ENCODE data around the gene TIMM44.
"Not testable (repeated sequence)": the region's sequence is repeated elsewhere in the genome, so short reads cannot be mapped to it uniquely, and the experiment has no call there.

TIMM44 gene

DNA sequence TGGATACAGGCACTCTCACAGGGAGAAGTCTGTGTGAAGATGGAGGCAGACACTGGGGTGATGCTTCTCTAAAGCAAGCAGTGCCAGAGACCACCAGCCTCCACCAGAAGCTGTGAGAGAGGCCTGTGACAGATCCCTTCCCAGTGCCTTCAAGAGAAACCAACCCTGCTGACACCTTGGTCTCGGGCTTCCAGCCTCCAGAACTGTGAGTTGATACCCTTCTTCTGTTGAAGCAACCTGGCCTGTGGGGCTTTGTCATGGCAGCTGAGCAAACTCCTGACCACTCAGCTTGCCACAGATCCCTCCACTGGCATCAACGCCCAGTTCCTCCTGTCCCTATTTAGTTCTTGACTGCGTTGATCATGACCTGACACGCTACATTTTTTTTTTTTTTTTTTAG is 33.0 kb upstream of the TIMM44 start:
- no peak for DNase-seq (ENCODE audit: low read depth in 2 of 2)

DNA sequence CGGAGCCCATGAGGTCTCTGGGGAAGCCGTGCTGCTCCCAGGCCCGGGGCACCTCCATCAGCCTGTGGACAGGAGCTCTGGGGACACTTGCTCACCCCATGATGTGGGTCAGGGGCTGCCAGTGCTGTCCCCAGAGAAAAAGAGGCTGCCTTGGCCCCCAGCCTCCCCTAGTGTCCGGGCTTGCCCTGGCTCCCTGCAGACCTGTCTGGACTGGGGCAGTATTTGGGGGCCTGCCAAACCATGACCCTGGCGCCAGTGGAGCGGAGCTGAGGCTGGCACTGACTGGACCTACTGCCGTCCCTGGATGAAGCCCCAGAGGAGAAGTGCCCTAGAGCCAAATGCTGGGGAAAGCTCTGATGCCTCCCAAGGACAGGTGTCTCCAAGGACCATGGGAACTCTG is 31.6 kb upstream of the TIMM44 start:
- DNase-seq (ENCODE audit: low read depth in 2 of 2): no peak

DNA sequence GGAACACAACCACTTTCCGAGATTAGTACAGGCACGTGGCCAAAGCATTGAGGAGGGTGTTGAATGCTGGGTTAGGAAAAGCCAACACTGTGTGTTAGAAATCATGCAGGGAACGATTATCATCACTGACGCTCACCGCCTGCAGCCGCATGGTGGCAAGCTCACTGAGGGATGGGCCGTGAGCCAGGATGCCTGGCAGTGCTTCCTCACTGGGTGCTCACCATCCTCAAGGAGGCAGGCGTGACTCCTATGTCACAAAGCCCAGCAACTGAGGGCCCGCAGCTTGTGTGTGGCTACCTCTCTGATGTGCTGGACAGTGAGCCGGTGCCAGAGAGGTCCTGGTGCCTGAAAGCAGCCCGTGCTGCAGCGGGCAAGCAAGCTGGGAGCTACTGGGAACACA is 30.4 kb upstream of the TIMM44 start:
- no peak for DNase-seq (ENCODE audit: low read depth in 2 of 2)

DNA sequence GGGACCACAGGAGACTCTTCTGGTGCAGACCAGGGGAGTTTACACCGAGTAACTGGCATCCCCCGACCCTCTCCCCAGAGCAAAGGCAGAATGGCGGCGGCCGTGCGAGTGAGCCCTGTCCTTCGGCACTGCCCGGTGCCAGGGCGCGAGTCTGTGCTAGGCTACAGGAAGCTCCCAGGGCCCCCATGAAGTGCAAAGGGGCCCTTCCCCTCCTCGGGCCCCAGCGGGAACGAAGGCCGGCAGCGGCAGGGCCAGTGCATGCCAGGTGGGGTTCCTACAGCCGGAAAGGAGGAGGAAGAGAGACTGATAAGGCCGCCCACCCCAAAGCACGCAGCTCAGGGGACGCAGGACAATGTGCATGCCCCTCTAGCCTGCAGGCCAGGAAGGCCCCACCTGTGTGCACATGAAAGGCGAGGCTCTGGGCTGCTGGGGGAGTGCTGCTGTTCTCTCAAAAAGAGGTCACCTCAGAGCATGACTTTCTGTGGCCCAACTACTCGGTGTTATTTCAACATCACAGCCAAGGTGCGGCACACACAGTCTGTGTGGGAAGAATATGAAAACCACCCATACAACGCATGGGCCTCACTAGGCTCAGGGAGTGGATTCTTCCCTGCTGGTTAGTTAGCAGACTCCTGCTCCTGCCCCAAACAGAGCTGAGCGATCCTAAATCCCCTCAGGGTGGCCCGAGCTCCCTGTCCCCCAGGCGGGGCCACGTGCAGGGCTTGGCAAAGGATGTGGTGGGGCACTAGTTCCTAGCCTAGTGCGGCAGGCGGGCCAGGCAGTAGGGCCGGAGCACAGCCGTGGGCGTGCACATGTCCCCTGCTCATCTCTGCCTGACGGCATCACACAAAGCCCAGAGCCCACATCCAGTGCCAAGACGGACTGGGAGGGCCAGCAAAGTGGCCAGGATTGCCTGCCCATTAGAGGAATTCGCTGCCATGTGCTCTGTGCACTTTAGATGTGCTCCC is 28.4 kb upstream of the TIMM44 start:
- DNase-seq (ENCODE audit: low read depth in 2 of 2): no peak

DNA sequence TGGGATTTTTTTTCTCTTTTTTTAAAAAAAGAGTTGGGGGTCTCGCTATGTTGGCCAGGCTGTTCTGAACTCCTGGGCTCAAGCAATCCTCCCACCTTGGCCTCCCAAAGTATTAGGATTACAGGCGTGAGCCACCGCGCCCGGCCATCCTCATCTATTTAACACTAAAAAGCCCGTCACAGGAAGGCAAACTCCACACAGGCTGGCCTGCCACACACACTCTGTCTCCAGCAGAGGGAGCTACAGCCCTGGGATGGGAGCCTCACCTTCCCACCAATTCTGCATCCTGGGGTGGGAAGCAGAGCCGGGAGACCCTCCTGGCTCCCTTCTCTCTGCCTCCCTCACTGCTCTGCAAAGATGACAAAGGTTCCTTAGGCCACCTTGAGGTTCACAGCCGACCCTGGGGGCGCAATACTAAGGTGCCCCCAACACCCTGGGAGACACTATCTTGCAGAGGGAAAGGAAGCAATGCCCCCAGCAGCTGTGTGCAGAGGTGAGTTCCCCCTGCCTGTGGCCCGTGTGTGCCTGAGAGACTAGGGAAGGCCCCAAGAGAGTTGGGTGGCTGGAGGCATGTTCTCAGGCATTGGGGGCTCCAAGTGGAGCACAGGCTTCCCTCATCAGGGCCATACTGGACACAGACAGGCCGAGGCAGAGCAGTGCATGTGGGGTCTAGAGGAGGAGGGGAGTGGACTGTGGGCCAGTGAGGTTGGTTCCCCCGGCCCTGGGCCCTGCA is 27.4 kb upstream of the TIMM44 start:
- DNase-seq (ENCODE audit: low read depth in 2 of 2): no peak

DNA sequence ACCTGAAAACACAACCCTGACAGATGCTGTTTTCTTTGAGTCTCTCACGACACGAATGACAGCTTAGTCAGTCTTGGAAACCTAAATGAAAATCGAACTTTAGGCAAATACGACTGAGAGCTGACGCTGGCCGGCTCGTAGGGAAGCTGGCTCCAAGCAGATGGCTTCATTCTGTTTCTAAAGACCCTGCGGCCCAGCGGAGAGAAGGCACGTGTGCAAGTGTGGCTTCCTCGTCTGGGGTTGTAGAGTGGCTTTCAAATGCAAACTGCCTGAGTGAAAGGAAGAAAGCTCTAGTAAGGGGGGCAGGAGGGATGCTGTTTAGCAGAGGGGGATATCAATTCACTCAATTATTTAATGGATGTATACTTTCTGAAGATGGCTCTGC is 26.1 kb upstream of the TIMM44 start:
- DNase-seq (ENCODE audit: low read depth in 2 of 2): no peak

DNA sequence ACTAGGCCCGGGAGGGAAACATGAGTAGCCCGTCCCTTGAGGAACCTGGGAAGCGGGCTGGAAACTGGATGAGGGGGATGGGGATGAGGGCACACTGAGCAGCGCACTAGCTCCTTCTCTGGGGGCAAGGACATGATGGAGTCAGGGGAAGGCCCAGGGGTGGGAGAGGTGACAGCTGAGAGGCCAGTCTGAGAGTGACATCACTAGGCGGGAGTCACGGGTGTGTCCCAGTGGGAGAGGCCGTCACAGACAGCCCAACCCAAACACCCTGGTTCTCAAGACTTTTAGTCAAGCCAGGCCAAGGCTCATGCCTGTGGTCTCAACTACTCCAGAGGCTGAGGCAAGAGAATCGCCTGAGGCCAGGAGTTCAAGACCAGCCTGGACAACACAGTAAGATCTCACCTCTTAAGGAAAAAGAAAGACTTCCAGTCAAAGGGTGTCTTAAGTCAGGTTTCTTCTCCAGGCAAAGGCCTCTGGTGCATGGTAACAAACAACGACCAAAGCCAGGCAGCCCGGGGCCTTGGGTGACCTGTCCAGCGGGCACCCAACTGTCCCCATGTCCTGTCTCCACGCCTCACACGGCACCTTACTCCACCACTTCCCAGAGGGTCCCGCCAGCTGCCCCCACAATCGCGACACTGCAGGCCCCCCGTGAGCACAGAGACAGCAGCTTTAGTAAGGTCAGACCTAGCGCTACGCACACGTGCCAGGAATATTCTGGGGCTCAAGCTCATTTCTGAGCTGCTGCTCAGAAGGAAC is 25.5 kb upstream of the TIMM44 start:
- DNase-seq (ENCODE audit: low read depth in 2 of 2): no peak

DNA sequence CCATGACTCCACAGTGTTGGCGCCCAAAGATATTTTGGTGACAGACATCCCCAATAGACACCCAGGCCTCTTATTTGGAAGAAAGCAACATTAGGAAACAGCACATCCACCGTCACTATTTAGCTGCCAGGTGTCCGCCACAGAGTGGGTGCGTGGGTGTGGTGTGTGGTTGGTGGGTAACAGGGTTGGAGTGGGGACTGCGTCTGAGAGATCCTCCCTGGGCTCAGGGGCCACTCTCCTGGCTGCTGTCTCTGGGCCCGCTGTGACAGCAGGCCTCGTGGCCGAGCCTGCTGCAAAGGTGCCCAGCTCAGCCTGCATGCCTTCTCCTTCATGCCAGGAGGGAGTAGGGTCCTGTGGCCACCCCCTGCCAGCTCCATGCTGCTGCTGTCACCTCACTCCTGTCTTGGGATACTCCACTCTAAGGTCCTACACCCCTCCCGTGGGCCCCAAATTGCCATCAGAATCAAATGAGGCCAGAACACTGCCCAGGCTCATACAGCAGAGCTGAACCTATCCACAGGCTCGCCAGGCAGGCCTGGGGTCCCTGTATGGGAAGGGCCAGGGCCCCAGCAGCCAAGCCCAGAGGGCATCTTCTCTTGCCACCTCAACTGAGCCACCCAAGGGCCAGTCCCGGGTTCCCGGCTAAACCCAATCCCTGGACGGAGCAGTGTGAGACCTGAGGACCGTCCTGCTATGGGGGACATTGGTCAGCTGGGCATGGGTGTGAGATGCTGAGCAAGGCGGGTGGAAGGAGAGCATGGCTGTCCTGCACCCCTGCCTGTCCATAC is 24.7 kb upstream of the TIMM44 start:
- no peak for DNase-seq (ENCODE audit: low read depth in 2 of 2)

DNA sequence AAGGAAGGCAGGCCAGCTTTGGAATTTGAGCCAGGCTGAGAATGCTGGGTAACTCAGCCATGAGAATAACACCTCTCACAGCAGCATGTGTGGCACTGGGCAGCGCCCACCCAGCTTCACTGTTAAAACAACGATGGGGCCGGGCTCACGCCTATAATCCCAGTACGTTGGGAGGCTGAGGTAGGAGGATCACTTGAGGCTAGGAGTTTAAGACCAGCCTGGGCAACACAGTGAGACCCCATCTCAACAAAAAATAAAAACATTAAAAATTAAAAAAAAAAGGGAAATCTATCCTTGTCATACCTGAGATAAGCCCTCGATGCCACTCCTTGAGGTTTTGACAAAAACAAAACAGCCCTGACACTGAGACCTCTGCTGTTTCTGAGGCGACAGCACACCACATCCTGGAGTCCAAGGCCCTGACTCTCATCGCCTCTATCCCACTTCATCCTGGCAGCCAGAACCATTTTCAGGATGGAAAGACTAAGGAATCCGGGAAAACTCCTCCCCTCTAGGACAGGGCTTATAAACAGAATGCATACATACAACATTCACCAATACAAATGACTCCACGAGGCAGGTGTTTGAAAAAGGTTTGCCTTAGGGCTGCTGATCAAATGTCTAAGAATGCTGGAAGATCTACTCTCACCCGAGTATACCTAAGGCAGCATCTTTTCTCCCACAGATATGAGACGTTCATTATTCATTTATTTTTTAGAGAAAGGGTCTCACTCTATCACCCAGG is 22.6 kb upstream of the TIMM44 start:
- no peak for DNase-seq (ENCODE audit: low read depth in 2 of 2)

DNA sequence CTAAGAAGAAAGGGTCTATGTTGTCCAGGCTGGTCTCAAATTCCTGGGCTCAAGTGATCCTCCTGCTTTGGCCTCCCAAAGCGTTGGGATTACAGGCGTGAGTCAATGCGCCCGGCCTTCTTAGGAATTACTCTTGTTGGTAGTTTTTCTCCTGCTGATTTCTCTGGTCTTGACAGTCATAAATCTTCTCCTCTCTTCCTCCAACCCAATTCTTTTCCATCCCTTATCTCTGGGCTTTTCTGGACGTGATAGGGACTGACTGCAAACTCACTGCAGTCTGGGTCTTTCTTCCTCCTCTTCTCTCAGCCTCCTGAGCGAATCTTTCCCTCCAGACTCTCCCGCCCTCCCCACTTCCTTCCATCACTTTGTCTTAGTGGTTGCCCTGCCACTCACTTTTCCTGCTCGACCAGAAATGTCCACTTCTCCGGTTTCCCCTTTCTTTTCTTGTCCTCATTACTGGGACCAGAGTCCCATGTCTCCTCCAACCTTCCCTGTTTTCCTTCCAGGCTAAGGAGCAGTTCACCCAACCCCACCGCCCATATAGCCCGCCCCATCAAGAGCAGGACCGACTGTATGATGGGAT is 21.9 kb upstream of the TIMM44 start:
- no peak for DNase-seq (ENCODE audit: low read depth in 2 of 2)

DNA sequence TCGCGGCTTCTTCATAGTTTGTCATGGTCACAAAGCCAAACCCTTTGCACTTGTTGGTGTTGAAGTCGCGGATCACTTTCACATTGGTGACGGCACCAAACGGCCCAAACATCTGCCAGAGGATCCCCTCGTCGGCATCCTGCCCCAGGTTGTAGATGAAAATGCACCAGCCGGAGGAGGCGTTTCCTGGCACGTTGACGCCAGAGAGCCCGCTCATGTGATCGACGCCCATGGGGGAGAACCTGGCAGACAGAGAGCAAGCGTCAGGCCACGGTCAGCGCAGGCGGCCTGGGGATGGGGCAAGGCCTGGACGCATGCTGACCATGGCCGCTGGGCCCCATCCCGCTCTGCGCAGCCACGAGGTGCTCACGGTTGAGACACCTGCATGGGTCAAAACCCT is 20.1 kb upstream of the TIMM44 start:
- no peak for DNase-seq (ENCODE audit: low read depth in 2 of 2)

DNA sequence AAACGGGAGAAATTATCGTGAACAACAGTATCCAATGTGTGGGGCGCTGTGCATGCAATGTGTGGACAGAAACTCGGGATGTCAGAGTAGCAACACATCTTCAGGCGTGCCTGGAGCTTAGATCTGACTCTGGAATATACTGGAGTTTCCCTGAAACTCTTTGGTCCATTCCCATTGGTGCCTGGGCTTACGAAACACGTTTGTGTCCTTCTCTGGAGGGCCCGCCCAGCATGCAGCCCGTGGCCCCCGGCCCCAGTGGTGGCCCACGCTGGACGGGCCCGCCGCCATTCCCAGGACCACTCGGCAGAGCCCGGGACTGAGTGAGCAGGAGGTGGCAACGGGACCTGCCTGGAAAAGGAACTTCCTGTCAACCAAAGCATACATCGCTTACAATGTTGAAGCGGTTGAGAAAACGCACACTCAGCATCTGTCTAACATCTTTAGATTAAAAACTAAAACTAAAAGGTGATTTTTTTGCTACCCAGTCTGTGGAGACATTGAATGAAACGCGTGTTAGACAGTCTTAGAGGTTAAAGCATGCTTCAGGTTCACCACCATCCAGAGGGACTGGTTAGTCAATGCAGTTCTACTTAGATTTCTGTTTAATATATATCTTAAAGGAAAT is 19.3 kb upstream of the TIMM44 start:
- DNase-seq (ENCODE audit: low read depth in 2 of 2): no peak

DNA sequence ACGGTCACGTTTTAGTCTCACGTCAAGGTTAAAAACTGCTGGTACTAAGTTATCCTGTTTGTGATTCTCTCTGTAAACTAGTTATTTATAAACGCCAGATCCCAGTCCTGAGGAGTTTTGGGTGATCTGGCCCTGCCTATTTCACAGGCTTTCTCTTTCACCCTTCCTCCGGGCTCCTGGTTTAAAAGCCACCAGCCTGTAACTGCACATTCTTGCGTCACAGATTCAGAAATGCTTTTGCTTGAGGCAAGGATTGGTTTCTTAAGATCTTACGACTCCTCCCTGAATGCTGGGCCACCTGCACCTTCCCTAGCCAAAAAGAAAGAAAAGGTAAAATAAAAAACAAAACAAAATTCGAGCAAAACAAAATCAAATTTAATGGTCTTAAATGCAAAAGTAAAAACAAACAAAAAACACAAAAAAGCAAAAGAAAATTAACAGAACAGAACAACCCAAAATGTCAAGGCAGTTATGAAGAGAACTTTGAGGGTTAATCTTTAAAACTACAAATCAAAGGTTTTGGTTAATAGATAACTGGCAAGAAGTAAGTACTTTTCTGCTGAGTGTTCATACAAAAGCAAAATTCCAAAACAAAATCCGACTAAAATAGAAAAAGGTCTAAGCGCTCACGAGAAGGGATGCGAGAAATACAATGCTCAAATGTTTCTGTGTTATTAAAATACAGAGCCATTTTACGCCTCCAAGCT is 18.6 kb upstream of the TIMM44 start:
- DNase-seq (ENCODE audit: low read depth in 2 of 2): no peak

DNA sequence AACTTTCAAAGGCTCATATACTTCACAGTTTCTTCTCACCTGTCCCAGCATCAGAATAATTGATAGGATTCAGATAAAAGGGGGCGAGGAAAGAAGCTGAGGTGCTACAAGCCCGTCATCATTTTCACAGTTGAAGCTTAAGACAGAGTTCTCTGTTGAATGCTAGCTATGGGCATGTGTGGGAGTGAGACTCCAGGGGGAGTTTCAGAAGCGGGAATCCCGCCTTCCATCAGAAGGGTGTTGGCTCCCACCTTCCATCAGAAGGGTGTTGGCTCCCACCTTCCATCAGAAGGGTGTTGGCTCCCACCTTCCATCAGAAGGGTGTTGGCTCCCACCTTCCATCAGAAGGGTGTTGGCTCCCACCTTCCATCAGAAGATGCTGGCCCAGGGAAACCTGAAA is 17.6 kb upstream of the TIMM44 start:
- not testable (repeated sequence) for DNase-seq (ENCODE audit: low read depth in 2 of 2)

DNA sequence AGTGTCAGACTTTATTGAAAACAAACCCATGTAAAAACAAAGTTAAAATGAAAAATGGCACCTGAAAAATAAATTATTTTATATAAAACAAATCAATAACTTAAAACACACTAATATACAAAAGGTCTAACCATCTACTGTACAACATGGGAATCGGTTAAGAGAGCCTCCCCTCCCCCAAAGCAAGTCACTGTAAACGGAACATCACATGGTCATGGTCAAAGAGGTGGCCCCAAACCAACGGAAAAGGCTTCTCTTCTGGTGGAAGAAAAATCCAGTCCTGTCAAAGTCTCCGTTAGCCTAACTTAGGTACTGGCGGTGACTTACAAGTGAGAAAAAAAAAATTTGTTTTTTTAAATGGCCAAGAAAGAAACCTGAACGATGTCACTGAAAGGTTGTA is 15.7 kb upstream of the TIMM44 start:
- no peak for DNase-seq (ENCODE audit: low read depth in 2 of 2)

DNA sequence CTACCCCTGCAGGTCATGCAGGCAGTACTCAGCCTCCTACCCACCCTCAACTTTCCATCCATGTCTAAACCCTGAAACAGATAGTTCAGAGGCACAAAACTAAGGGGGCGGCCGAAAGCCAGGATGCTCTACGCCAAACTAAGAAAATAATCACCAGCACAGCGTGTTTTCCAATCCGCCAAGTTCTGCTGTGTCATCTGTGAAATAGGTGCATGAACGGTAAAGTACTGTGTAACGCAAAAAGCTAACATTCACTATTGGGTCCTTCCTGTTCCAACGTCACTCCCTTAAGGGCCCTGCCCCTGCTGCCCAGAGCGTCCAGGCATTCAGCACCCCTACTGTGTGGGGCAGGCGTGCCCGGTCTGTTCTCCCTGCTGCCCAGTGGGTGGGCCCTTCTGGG is 12.2 kb upstream of the TIMM44 start:
- DNase-seq (ENCODE audit: low read depth in 2 of 2): no peak

DNA sequence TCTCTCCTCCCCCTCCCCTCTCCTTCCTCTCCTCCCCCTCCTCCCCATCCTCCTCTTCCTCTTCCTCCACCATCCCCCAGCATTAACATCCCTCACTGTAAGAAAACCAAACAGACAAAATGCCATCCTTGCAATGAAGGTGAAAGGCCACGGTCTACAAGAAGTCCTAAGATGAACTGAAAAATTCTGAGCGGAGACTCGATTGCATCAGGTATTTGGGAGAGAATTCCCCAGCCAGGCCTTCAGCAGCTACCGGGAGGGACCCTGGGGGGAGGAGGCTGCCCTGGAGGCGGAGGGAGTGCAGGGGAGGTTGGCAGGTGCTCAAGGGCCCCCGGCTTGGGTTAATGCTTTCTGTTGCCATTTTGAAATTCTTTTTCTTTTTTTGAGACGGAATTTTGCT is 10.1 kb upstream of the TIMM44 start:
- no peak for DNase-seq (ENCODE audit: low read depth in 2 of 2)

DNA sequence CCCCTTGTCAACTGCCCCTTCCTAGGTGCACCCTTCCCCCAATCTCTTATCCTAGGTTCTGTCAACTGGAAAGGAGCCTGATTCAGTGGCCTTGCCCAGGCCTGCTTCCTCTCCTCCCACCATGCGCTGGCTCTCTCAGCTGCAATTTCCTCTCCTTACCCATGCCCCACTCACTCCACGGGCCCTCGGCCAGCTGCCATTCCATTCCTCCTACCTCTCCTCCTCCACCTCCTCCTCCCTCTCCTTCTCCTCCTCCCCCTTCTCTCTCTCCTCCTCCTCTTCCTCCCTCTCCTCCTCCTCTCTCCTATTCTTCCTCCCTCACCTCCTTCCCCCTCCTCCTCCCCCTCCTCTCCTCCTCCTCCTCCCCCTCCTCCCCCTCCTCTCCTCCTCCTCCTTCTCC is 9.6 kb upstream of the TIMM44 start:
- no peak for DNase-seq (ENCODE audit: low read depth in 2 of 2)

DNA sequence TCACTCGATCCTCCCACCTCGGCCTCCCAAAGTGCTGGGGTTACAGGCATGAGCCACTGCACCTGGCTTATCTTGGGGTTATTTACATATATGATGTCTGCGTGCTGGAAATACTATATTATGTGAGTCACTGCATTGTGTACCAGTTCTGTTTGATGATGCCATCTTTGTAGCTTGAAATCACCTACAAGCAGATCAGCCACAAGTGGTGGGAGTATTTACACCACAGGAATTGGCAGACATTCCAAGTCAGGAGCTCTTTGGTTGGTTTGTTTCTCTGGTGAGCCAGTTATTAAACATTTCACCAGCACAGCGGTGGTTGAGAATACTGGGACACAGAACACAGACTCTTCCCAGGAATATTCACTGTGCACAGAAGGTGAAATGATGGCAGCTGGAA is 4.5 kb upstream of the TIMM44 start:
- DNase-seq (ENCODE audit: low read depth in 2 of 2): no peak

All from activated CD8-positive, alpha-beta memory T cell treated with anti-CD3 and anti-CD28 coated beads for 4 hours (primary cell).